GDM1 (cell line): Measurements from ENCODE around the gene KRTAP4-9.
"Not testable (repeated sequence)": the region's sequence is repeated elsewhere in the genome, so short reads cannot be mapped to it uniquely, and the experiment has no call there.

Experiments used
- DNase-seq: peaks from one replicate; lab custom pipeline; 2025; lab: John Stamatoyannopoulos, UW

The KRTAP4-9 gene

DNA sequence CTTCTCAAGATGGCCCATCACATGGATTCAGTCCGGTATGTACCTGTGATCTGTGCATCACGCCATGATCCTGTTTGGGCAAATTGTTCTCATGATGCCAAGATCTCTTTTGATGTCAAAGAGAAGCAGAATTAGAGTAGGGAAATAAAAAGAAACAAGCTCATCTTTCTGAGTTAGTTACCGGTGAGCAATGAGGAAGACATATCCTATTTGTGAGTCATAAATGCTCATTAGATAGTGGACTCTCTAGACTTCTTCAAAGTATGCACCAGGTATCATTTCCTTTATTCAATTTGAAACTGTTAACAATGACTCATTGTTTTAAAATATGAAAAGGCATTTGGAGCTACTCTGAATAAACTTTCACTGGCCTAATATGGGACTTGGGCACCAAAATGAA, 26.8 kb downstream of the KRTAP4-9 start:
- no peak for DNase-seq

GRCh38 chr17:41133880-41134735, 28.9 kb downstream of the KRTAP4-9 start:
- no peak for DNase-seq

- not testable (repeated sequence) for DNase-seq
Observed at GRCh38 chr17:41139865-41140264, 34.7 kb downstream of the KRTAP4-9 start.

- DNase-seq: no peak
Observed at GRCh38 chr17:41140360-41141131, 35.4 kb downstream of the KRTAP4-9 start, which contains the start of gene KRTAP4-6. Gene KRTAP4-6, minus strand, starts transcription at chr17:41140544. Its CDS starts 57 bp downstream, at chr17:41140487.

GRCh38 chr17:41141361-41141760, 36.2 kb downstream of the KRTAP4-9 start:
- DNase-seq: no peak

DNA sequence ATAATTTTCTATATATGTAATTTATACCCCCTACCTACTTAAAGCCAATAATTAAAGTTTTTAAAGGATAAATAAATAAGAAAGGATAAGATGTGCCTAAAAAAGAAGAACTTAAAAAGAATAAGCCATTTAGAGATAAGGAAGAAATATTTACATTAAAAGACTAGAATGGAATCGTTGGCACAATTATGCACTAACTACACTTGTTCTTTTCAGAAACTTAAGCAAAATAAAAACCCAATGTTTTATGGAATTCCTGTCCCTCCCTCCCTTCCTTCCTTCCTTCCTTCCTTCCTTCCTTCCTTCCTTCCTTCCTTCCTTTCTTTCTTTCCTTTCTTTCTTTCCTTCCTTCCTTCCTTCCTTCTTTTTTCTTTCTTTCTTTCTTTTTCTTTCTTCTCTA, 39.7 kb downstream of the KRTAP4-9 start:
- DNase-seq: no peak

DNA sequence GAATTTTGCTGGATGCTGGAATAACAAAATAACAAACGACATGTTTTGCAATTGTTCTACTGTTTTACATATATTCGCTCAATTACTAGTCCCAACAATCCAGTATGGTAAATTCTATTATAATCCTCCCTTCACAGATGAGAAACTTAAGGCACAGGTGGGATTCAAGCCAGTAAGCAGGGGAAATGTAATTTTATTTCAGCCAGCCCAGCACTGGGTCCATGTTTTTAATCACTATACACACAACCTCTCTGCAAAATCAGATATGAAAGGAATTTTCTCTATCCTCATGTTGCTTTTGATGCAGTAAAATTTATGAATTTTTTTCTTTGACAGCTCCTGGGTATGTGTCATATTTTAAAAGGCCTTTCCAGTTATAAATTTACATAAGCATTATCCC, 40.1 kb downstream of the KRTAP4-9 start:
- no peak for DNase-seq

GRCh38 chr17:41147531-41148204, 42.5 kb downstream of the KRTAP4-9 start:
- DNase-seq: no peak

- DNase-seq: not testable (repeated sequence)
Observed at GRCh38 chr17:41148971-41149651, 43.9 kb downstream of the KRTAP4-9 start.

GRCh38 chr17:41149652-41149985, 44.4 kb downstream of the KRTAP4-9 start, which contains the start of gene KRTAP4-5:
Gene KRTAP4-5, minus strand, starts transcription at chr17:41149825. Its CDS starts 58 bp downstream, at chr17:41149767.
- no peak for DNase-seq

- DNase-seq: no peak
Observed at GRCh38 chr17:41150026-41150425, 44.8 kb downstream of the KRTAP4-9 start.

DNA sequence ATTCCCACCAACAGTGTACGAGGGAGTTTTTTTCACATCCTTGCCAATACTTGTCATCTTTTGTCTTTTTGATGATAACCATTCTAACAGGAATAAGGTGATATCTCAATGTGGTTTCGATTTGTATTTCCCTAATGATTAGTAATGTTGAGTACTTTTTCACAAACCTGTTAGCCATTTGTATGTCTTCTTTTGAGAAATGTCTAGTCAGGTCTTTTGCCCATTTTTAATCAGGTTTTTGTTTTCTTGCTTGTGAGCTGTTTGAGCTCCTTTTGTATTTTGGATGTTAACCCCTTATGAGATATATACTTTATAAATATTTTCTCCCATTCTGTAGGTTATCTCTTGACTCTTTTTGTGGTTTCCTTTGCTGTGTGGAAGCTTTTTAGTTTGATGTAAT, 46.3 kb downstream of the KRTAP4-9 start:
- no peak for DNase-seq

GRCh38 chr17:41153856-41154255, 48.7 kb downstream of the KRTAP4-9 start:
- DNase-seq: no peak
